NT2/D1 (cell line): ENCODE data around the gene GPT2.

Experiments
- SUZ12 ChIP-seq: IDR thresholded peaks from 2 replicates; pipeline ENCODE4 v1.6.1; 2011; ENCODE audit not compliant: insufficient read length, insufficient read depth; ENCODE audit errors: extremely low read depth
- ZNF274 ChIP-seq: IDR thresholded peaks from 2 replicates; pipeline ENCODE4 v1.6.1; 2011; ENCODE audit warnings: mild to moderate bottlenecking, low read depth, low read length

DNA sequence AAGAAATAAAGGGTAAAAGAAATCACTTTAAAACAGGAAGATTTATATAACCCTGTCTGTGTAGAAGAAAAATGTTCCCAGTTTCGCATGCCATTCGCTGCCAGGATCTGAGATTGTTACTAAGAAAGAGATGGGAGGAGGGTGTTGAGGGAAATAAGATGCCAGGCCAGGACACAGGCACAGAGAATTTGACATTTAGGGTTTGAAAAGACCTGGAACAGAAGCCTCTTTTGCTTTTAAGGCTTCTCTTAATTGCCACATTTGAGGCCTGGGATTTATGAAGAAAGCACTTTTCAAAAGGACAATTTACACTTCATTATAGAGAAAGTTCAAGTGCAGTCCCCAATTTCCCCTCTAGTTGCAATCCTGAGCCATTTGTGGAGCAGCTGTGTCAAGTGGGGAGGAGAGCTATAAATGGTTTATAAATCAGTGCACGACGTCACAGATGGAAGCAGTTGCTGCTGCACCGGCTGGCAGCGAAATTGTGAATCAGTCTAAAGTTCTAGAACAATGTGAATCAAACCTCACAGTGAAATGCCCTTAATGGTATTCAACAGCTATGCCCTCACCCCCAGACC, 26.7 kb upstream of the GPT2 start:
- TF ChIP-seq SUZ12 (no peak), ZNF274 (no peak)
